Neural crest cell (in vitro differentiated cells): Measurements from ENCODE around the gene TTLL12. TPM values are rescaled to one million over a fixed set of nuclear protein-coding genes. Genes with fewer than 3 reads are reported as not detected.

Source experiments
- DNase-seq: peaks from one replicate; pipeline ENCODE4 v3.0.0; 2021; ENCODE audit warnings: low read depth, mixed read lengths, low spot score
- H3K27ac Mint-ChIP-seq: one replicate; pipeline ENCODE4 v1.8.0; 2021; ENCODE audit warnings: mild to moderate bottlenecking, mixed read lengths; ENCODE audit not compliant: unreplicated experiment
- H3K27me3 Mint-ChIP-seq: 2 replicates; pipeline ENCODE4 v1.8.0; 2021; ENCODE audit warnings: low read depth, mild to moderate bottlenecking, mixed read lengths
- H3K36me3 Mint-ChIP-seq: 2 replicates; pipeline ENCODE4 v1.8.0; 2021; ENCODE audit warnings: low read depth, mild to moderate bottlenecking, mixed read lengths
- H3K4me1 Mint-ChIP-seq: 2 replicates; pipeline ENCODE4 v1.8.0; 2021; ENCODE audit warnings: mixed read lengths
- H3K4me3 Mint-ChIP-seq: one replicate; pipeline ENCODE4 v1.8.0; 2021; ENCODE audit warnings: mild to moderate bottlenecking, mixed read lengths
- H3K9me3 Mint-ChIP-seq: 2 replicates; pipeline ENCODE4 v1.8.0; 2021; ENCODE audit warnings: mixed read lengths
- long read RNA-seq: library from polyadenylated mRNA; unstranded; transcript quantifications from one replicate; pipeline ENCODE4 v2.0.0, GENCODE V29; 2020
- total RNA-seq: library from RNA; stranded (reverse); gene quantifications from 2 replicates; pipeline ENCODE4 v1.2.1, GENCODE V29; 2021
- TF ChIP-seq, protein P1 (sequence below): fragments of 200-600 bp; sonication (generic); conservative IDR thresholded peaks from 2 replicates; pipeline ENCODE4 v1.5.0; 2021; ENCODE audit warnings: antibody characterized with exemption, mild to moderate bottlenecking

The TTLL12 gene
- 72.4 and 73.8 TPM in 2 replicates for total RNA-seq
- long read RNA-seq, partial matches to known transcripts: 2 of 7 reads
- long read RNA-seq, other reads (novel, unspliced or antisense): 5 of 7 reads

DNA sequence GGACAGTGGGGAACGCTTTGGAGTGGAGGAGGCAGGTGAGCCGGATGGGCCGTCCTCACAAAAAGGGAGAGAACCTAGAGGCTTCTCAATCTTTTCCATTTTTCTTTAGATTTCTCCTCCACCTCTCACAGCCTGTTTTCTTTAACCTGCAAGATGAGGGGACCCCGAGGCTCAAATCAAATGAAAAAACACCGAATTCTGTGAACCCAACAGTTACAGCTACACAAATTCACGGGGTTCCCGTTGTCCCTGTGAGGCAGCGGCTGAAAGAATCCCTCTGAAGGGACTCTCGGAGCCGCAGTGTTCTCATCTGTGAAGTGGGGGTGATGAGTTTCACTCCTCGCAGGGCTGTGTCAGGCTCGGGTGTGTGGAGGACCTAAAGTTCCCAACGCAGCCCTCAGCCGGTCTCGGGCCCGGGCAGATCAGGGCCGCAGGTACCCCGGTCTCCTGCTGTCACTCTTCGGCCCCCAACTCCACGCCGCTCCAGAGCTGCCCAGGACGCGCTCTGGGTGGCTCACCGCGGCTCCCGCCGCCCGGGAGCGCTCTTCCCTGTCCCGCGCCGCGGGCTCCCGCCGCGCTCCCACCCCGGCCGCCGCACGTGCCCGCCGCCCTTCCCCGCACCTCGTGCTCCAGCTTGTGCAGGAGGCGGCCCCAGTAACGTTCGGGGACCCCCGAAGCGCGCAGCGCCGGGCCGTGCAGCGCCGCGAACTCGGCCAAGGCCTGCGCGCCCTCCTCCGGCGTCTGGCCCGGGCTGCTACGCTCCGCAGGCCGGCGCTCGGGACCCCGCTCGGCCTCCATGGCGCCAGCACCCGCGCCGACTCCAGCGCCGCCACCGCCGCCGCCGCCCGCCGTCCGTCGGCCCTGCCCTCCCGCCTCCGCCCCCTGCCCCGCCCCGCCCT lies at the start of gene TTLL12:
Gene TTLL12, minus strand, starts transcription at position 863 of the 899 bp plus-strand sequence. Its CDS starts 65 bp downstream, at position 798.
- TF ChIP-seq, protein P1, sequence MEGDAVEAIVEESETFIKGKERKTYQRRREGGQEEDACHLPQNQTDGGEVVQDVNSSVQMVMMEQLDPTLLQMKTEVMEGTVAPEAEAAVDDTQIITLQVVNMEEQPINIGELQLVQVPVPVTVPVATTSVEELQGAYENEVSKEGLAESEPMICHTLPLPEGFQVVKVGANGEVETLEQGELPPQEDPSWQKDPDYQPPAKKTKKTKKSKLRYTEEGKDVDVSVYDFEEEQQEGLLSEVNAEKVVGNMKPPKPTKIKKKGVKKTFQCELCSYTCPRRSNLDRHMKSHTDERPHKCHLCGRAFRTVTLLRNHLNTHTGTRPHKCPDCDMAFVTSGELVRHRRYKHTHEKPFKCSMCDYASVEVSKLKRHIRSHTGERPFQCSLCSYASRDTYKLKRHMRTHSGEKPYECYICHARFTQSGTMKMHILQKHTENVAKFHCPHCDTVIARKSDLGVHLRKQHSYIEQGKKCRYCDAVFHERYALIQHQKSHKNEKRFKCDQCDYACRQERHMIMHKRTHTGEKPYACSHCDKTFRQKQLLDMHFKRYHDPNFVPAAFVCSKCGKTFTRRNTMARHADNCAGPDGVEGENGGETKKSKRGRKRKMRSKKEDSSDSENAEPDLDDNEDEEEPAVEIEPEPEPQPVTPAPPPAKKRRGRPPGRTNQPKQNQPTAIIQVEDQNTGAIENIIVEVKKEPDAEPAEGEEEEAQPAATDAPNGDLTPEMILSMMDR: no peak
- peak within 1 kb of the TSS; percentile 19 for H3K27ac Mint-ChIP-seq
- H3K36me3 Mint-ChIP-seq: no peaks in the 10 kb centered on the region
- peak; percentile 43 for DNase-seq
- H3K27me3 Mint-ChIP-seq: peaks cover 4% of the 10 kb centered on the region
- H3K4me3 Mint-ChIP-seq: peak within 1 kb of the TSS; percentile 85
- H3K4me1 Mint-ChIP-seq: peaks cover 25% of the 10 kb centered on the region
- H3K9me3 Mint-ChIP-seq: no peaks in the 10 kb centered on the region

DNA sequence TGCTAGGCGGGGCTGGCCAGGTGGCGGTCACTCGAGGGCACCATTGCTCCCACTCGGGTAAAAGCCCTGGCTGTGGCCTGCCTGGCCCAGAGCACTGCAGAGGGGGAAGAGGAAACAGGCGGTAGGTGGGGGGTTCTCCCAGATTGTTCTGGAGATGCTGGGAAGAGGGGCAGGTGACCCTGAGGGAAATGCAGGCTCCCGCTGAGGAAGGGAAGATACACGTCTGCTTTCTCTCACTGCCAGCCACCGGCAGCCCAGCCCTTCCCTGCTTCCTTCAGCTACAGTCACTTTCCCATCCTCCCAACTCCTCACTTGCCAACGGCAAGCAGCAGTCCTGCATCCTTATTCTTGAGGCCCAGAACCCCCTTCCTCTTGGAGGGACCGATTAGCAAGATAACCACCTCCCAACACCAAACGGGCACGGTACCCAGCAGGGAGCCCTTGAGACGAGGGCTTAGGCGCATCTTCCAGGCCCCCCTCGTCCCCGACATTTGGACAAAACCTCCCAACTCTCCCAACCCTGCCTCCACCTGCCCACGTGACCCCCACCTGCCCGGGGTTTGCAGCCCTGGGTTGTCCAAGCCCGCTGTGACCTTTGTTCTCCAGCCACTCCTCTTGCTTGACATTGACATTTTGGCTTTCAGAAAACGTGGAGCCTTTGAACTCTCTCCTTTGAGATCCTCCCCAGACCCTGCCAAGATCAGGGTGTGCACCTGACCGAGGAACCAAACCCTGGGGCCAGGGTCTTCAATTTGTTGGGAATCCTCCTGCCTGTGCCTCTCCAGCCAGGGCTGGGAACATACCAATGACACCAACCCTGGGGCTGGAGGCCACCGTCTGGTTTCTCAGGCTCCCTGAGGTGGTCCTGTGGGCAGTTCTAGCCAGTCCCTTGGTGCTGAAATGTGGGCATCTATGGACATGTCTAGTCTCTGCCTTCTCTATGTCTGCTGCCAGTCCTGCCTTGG lies 48.8 kb upstream of the TTLL12 start:
- no peaks in the 10 kb centered on the region for H3K9me3 Mint-ChIP-seq
- peaks cover 17% of the 10 kb centered on the region for H3K4me1 Mint-ChIP-seq
- no peak for DNase-seq
- peaks cover 4% of the 10 kb centered on the region for H3K27me3 Mint-ChIP-seq
- H3K36me3 Mint-ChIP-seq: no peaks in the 10 kb centered on the region
- no peak overlapping the region for H3K4me3 Mint-ChIP-seq
- TF ChIP-seq, protein P1: no peak
- H3K27ac Mint-ChIP-seq: no peak overlapping the region

DNA sequence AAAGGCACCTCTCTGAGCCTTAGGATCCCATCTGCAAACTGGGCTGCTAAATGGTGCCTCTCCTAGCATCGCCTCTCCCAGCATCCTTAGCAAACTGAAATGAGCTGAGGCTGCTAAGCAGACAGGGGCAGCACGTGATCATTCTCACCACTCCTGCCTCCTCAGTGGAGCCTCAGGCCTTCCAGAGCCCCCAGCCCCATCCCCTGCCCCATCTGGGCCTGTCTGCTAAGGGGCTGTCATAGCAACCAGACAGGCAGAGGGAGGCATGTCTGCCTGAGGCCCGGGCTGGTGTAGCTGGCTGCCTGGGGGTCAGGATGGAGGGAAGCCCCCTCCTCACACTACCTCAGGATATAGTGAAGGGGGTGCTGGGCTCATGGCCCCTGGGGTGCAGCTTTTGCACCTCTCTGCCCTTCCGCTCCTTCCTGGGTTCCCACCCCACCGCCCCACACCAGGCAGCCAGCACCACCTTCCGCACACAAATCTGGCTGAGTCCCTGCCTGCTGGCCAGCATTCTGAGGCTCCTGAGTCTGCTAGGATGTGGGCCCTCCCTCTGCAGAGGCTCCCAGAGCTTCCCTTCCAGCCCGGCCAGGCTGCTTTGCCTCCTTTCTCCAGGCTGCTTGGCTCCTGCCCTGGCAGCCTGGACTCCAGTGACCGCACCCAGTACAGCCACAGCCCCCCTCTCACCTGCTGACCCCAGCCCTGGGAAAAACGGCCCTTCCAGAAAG lies 47.5 kb upstream of the TTLL12 start:
- Mint-ChIP-seq H3K27ac (peak overlapping the region; percentile 43), H3K4me3 (no peak overlapping the region), H3K9me3 (no peaks in the 10 kb centered on the region), H3K36me3 (no peaks in the 10 kb centered on the region), H3K4me1 (peaks cover 17% of the 10 kb centered on the region), H3K27me3 (peaks cover 4% of the 10 kb centered on the region)
- peak; percentile 39 for DNase-seq
- TF ChIP-seq, protein P1: no peak

DNA sequence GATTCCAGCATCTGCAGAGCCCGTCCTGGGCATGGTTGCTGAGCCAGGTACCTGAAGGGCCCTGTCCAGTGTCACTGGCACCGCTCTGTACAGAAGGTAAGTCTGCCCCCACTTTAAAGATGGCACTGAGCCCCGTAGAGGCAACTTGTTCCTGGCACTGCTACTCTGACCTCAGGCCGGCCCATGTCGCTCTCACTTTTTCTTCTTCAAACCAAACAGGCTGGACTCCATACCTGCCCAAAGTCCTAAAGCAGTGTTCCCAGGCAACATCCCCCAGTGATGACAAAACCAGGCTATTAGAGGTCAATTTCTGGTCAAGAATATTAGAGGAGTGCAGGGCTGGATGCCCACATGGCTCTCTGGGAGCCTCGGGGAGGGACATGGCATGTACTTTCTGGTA lies 46.6 kb upstream of the TTLL12 start:
- TF ChIP-seq, protein P1: no peak
- Mint-ChIP-seq H3K27me3 (peaks cover 4% of the 10 kb centered on the region), H3K4me3 (no peak overlapping the region), H3K27ac (no peak overlapping the region), H3K36me3 (no peaks in the 10 kb centered on the region), H3K4me1 (peaks cover 18% of the 10 kb centered on the region), H3K9me3 (no peaks in the 10 kb centered on the region)
- DNase-seq: no peak

DNA sequence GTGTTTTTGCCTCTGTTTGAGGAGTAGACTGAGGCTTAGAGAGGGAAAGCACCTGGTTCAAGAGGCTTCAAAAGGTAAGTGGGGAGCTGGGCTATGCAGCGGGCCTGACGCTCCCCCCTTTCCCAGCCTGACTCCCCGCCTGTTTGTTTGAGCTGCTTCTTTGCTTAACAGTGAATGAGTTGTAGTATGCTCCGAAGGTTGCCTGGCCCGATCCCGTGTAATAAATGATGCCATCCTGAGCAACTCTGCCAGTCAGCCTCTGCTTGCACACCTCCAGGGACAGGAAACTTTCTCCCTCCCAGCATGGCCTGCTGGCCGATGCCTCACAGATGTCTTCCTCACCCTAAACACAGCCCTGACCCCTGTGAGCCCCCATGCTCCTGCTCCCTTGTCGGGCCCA lies 45.5 kb upstream of the TTLL12 start:
- no peak for DNase-seq
- Mint-ChIP-seq H3K36me3 (no peaks in the 10 kb centered on the region), H3K27me3 (peaks cover 2% of the 10 kb centered on the region), H3K27ac (no peak overlapping the region), H3K4me3 (no peak overlapping the region), H3K9me3 (no peaks in the 10 kb centered on the region), H3K4me1 (peaks cover 25% of the 10 kb centered on the region)
- TF ChIP-seq, protein P1: no peak
